Skeletal muscle satellite cell (primary cell): ENCODE measurements around the gene PCDHGA10. TPM values are rescaled to one million over a fixed set of nuclear protein-coding genes. Genes with fewer than 3 reads are reported as not detected.
"Not testable (repeated sequence)": the region's sequence is repeated elsewhere in the genome, so short reads cannot be mapped to it uniquely, and the experiment has no call there.

Experiments used
- H3K27me3 ChIP-seq: 2 replicates; pipeline ENCODE4 v1.7.0; 2013; ENCODE audit warnings: low read length; ENCODE audit not compliant: control insufficient read depth, insufficient read depth
- H3K36me3 ChIP-seq: 2 replicates; pipeline ENCODE4 v1.7.0; 2013; ENCODE audit warnings: mild to moderate bottlenecking, control low read depth, low read length; ENCODE audit not compliant: insufficient read depth
- H3K4me1 ChIP-seq: 2 replicates; pipeline ENCODE4 v1.7.0; 2013; ENCODE audit warnings: low read length; ENCODE audit not compliant: control insufficient read depth, insufficient read depth
- H3K4me2 ChIP-seq: 2 replicates; pipeline ENCODE4 v1.7.0; 2013; ENCODE audit warnings: mild to moderate bottlenecking, low read length
- H3K4me3 ChIP-seq: 2 replicates; pipeline ENCODE4 v1.7.0; 2013; ENCODE audit warnings: low read length
- H3K9ac ChIP-seq: 2 replicates; pipeline ENCODE4 v1.7.0; 2013; ENCODE audit warnings: mild to moderate bottlenecking, low read depth, low read length, moderate library complexity
- H3K9me3 ChIP-seq: replicated peaks from 2 replicates; pipeline ENCODE4 v1.7.0; 2013; ENCODE audit warnings: mild to moderate bottlenecking, control low read depth, low read length
- total RNA-seq: library from RNA; depleted of rRNA; stranded (reverse); fragments of >200 nt; gene quantifications from 2 replicates; pipeline ENCODE4 v1.2.3, GENCODE V29; 2012; rRNA removed

The PCDHGA10 gene
- 4.6 and 5.0 TPM in 2 replicates for total RNA-seq

GRCh38 chr5:141412854-141413539, at the start of gene PCDHGA10:
Gene PCDHGA10, plus strand, starts transcription at chr5:141412987. Its CDS starts 189 bp downstream, at chr5:141413176.
- peak within 1 kb of the TSS; percentile 59 for H3K4me3 ChIP-seq
- H3K9me3 ChIP-seq, result peaks cover 41% of the 10 kb centered on the region
- H3K36me3 ChIP-seq, result peaks cover 13% of the 10 kb centered on the region
- peak within 1 kb of the TSS; percentile 71 for H3K4me2 ChIP-seq
- H3K4me1 ChIP-seq, result no peaks in the 10 kb centered on the region
- H3K9ac ChIP-seq, result no peak within 1 kb of the TSS
- no peaks in the 10 kb centered on the region for H3K27me3 ChIP-seq

DNA sequence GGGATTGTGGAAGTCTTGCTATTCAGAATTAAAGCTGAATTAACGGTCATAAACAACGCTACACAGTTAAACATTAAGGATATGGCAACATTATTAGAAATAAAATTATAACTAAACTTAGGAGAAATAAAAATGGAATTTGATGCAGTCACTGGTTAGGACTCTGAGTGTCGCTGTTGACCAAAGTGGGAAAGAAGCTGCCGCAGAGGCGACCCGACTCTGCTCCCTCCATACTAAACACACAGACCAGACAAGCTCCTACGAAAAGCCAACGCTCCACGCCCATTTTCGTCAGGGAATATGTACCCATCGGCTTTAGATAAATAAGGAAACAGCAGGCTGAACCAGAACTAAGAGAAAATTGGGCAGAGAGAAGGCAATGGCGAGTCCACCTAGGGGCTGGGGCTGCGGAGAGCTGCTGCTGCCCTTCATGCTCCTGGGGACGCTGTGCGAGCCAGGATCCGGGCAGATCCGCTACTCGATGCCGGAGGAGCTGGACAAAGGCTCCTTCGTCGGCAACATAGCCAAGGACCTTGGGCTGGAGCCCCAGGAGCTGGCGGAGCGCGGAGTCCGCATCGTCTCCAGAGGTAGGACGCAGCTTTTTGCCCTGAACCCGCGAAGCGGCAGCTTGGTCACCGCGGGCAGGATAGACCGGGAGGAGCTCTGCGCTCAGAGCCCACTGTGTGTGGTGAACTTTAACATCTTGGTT, 48.7 kb upstream of the PCDHGA10 start, which contains the start of gene PCDHGA5:
TSS of gene PCDHGA5 (plus strand) at position 211 of the 709 bp plus-strand sequence. CDS start at position 380, 169 bp downstream.
- Histone ChIP-seq H3K9me3 (peaks cover 37% of the 10 kb centered on the region), H3K9ac (no peak within 1 kb of the TSS), H3K4me2 (peak within 1 kb of the TSS; percentile 51), H3K36me3 (no peaks in the 10 kb centered on the region), H3K4me1 (no peaks in the 10 kb centered on the region), H3K4me3 (peak within 1 kb of the TSS; percentile 44), H3K27me3 (peaks cover 4% of the 10 kb centered on the region)

- H3K27me3 ChIP-seq, result peaks cover 4% of the 10 kb centered on the region
- no peaks in the 10 kb centered on the region for H3K4me1 ChIP-seq
- peaks cover 30% of the 10 kb centered on the region for H3K9me3 ChIP-seq
- H3K9ac ChIP-seq, result no peak overlapping the region
- peaks cover 3% of the 10 kb centered on the region for H3K36me3 ChIP-seq
- H3K4me2 ChIP-seq, result no peak overlapping the region
- no peak overlapping the region for H3K4me3 ChIP-seq
Observed at GRCh38 chr5:141366016-141366896, 46.5 kb upstream of the PCDHGA10 start.

DNA sequence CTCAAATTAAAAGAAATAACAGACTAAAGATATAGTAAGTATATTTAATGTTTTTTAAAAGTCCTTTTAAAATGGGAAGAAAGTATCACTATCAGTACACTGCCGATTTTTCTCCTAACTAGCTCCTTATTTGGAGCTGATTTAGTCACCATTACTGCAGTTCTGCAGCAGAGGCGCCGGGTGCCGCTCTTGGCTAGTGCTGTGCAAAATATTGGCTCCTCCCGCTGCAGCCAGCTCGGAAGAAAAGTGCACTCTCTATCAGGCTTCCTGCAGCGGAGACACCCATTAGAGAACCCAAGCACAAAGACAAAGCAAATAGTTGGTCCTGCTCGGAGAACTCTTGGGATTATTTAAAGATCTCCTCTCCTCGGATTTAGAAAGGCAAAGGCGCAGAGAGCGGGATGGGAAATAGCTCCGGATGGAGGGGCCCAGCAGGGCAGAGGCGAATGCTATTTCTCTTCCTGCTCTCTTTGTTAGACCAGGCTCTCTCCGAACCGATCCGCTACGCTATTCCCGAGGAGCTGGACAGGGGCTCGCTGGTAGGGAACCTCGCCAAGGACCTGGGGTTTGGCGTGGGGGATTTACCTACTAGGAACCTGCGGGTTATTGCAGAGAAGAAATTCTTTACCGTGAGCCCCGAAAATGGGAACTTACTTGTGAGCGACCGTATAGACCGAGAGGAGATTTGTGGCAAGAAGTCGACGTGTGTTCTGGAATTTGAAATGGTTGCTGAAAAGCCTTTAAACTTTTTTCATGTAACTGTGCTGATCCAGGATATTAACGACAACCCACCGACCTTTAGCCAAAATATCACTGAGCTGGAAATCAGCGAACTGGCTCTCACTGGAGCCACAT, 42.6 kb upstream of the PCDHGA10 start, which contains the start of gene PCDHGB3:
TSS of gene PCDHGB3 (plus strand) at position 249 of the 855 bp plus-strand sequence. CDS start at position 402, 153 bp downstream.
- Histone ChIP-seq H3K4me1 (no peaks in the 10 kb centered on the region), H3K36me3 (peaks cover 3% of the 10 kb centered on the region), H3K9ac (no peak within 1 kb of the TSS), H3K4me3 (peak within 1 kb of the TSS; percentile 43), H3K4me2 (peak within 1 kb of the TSS; percentile 69), H3K27me3 (no peaks in the 10 kb centered on the region), H3K9me3 (peaks cover 45% of the 10 kb centered on the region)

DNA sequence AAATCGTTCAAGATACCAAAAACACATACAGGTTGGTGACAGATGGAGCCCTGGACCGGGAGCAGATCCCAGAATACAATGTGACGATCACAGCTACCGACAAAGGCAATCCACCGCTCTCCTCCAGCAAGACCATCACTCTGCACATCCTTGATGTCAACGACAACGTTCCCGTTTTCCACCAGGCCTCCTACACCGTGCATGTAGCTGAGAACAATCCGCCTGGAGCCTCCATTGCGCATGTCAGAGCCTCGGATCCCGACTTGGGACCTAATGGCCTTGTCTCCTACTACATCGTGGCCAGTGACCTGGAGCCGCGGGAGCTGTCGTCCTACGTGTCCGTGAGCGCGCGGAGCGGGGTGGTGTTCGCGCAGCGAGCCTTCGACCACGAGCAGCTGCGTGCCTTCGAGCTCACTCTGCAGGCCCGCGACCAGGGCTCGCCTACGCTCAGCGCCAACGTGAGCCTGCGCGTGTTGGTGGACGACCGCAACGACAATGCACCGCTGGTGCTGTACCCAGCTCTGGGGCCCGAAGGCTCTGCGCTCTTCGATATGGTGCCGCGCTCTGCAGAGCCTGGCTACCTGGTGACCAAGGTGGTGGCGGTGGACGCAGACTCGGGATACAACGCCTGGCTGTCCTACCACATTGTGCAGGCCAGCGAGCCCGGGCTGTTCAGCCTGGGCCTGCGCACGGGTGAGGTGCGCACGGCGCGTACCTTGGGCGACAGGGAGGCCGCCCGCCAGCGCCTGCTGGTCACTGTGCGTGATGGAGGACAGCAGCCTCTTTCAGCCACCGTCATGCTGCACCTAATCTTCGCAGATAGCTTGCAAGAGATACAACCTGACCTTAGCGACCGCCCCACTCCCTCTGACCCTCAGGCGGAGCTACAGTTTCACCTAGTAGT, 41.0 kb upstream of the PCDHGA10 start:
- Histone ChIP-seq H3K4me3 (no peak overlapping the region), H3K36me3 (peaks cover 3% of the 10 kb centered on the region), H3K27me3 (no peaks in the 10 kb centered on the region), H3K9ac (no peak overlapping the region), H3K9me3 (peaks cover 35% of the 10 kb centered on the region), H3K4me1 (no peaks in the 10 kb centered on the region), H3K4me2 (no peak overlapping the region)

GRCh38 chr5:141373673-141374317, 39.0 kb upstream of the PCDHGA10 start, which contains the start of gene PCDHGA6:
Gene PCDHGA6, plus strand, starts transcription at chr5:141373891. Its CDS starts 193 bp downstream, at chr5:141374084.
- Histone ChIP-seq H3K9ac (no peak within 1 kb of the TSS), H3K9me3 (peaks cover 38% of the 10 kb centered on the region), H3K4me2 (peak within 1 kb of the TSS; percentile 74), H3K4me1 (no peaks in the 10 kb centered on the region), H3K4me3 (peak within 1 kb of the TSS; percentile 64), H3K36me3 (peaks cover 3% of the 10 kb centered on the region), H3K27me3 (no peaks in the 10 kb centered on the region)

DNA sequence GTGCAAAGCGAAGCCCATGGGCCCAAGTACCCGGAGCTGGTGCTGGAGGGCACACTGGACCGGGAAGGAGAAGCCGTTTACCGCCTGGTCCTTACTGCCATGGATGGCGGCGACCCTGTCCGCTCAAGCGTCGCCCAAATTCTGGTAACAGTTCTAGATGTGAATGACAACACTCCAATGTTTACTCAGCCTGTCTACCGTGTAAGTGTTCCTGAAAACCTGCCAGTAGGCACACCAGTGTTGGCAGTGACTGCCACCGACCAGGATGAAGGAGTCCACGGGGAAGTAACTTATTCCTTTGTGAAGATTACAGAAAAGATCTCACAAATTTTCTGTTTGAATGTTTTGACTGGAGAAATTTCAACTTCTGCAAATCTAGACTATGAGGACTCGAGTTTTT, 38.2 kb upstream of the PCDHGA10 start:
- Histone ChIP-seq H3K27me3 (no peaks in the 10 kb centered on the region), H3K4me2 (peak overlapping the region; percentile 74), H3K4me3 (peak overlapping the region; percentile 64), H3K36me3 (peaks cover 3% of the 10 kb centered on the region), H3K9ac (no peak overlapping the region), H3K9me3 (peaks cover 38% of the 10 kb centered on the region), H3K4me1 (no peaks in the 10 kb centered on the region)

GRCh38 chr5:141375444-141376155, 37.2 kb upstream of the PCDHGA10 start:
- not testable (repeated sequence) for H3K4me2 ChIP-seq, H3K27me3 ChIP-seq, H3K4me3 ChIP-seq, H3K36me3 ChIP-seq, H3K4me1 ChIP-seq, H3K9ac ChIP-seq
- peaks cover 37% of the 10 kb centered on the region for H3K9me3 ChIP-seq
